Hepatocyte (in vitro differentiated cells): Measurements from ENCODE around the gene MS4A13. TPM values are rescaled to one million over a fixed set of nuclear protein-coding genes. Genes with fewer than 3 reads are reported as not detected.

Experiments
- DNase-seq: peaks from one replicate; pipeline ENCODE4 v3.0.0-alpha.2; 2016; ENCODE audit warnings: low spot score
- H2AFZ ChIP-seq: fragments of 200-600 bp; sonication (generic); 2 replicates; pipeline ENCODE4 v1.6.0; 2016; ENCODE audit warnings: antibody characterized with exemption, mild to moderate bottlenecking
- H3K27ac ChIP-seq: fragments of 200-600 bp; sonication (generic); 2 replicates; pipeline ENCODE4 v1.5.1; 2016; ENCODE audit warnings: mild to moderate bottlenecking
- H3K27me3 ChIP-seq: fragments of 200-600 bp; sonication (generic); 2 replicates; pipeline ENCODE4 v1.6.1; 2016
- H3K36me3 ChIP-seq: fragments of 200-600 bp; sonication (generic); replicated peaks from 2 replicates; pipeline ENCODE4 v1.5.1; 2016; ENCODE audit warnings: low read depth; ENCODE audit not compliant: insufficient read depth
- H3K4me1 ChIP-seq: fragments of 200-600 bp; sonication (generic); 2 replicates; pipeline ENCODE4 v1.5.1; 2016; ENCODE audit warnings: mild to moderate bottlenecking, moderate library complexity; ENCODE audit not compliant: insufficient read depth
- H3K4me2 ChIP-seq: fragments of 200-600 bp; sonication (generic); 2 replicates; pipeline ENCODE4 v1.6.0; 2016
- H3K4me3 ChIP-seq: fragments of 200-600 bp; sonication (generic); 2 replicates; pipeline ENCODE4 v1.5.1; 2016; ENCODE audit warnings: mild to moderate bottlenecking
- H3K79me2 ChIP-seq: fragments of 200-600 bp; sonication (generic); 2 replicates; pipeline ENCODE4 v1.6.0; 2017; ENCODE audit warnings: mild to moderate bottlenecking
- H3K9me2 ChIP-seq: fragments of 200-600 bp; sonication (generic); replicated peaks from 2 replicates; pipeline ENCODE4 v1.6.0; 2017; ENCODE audit warnings: mild to moderate bottlenecking; ENCODE audit not compliant: insufficient read depth
- H3K9me3 ChIP-seq: fragments of 200-600 bp; sonication (generic); 2 replicates; pipeline ENCODE4 v1.5.1; 2016; ENCODE audit warnings: low read depth, mild to moderate bottlenecking
- H4K20me1 ChIP-seq: fragments of 200-600 bp; sonication (generic); 2 replicates; pipeline ENCODE4 v1.6.0; 2016; ENCODE audit warnings: mild to moderate bottlenecking; ENCODE audit not compliant: insufficient read depth, poor library complexity, severe bottlenecking
- CTCF ChIP-seq: fragments of 200-600 bp; sonication (generic); IDR thresholded peaks from 2 replicates; pipeline ENCODE4 v1.5.1; 2016; ENCODE audit warnings: antibody characterized with exemption, mild to moderate bottlenecking; ENCODE audit not compliant: poor library complexity
- EZH2 ChIP-seq: fragments of 200-600 bp; sonication (generic); IDR thresholded peaks from 2 replicates; pipeline ENCODE4 v1.6.1; 2016; ENCODE audit warnings: antibody characterized with exemption, mild to moderate bottlenecking, borderline replicate concordance
- EZH2phosphoT487 ChIP-seq: fragments of 200-600 bp; sonication (generic); IDR thresholded peaks from one replicate; pipeline ENCODE4 v1.6.1; 2018; ENCODE audit warnings: antibody characterized with exemption, mild to moderate bottlenecking, low read depth, moderate library complexity; ENCODE audit not compliant: unreplicated experiment, severe bottlenecking
- WGBS: methylation state at CpG from one replicate; pipeline ENCODE4 v1.1.6; 2016; ENCODE audit warnings: low lambda C conversion rate; ENCODE audit errors: missing lambda C conversion rate; 5-methylcytosine and 5-hydroxymethylcytosine counted together
- polyA plus RNA-seq: library from polyadenylated mRNA; unstranded; fragments of >200 nt; fragmentation: Nextera tagmentation; extraction: Ambion mirVana; gene quantifications from 2 replicates; pipeline ENCODE4 v1.2.1, GENCODE V29; 2016
- total RNA-seq: library from RNA; depleted of rRNA; stranded (reverse); fragments of >200 nt; gene quantifications from 2 replicates; pipeline ENCODE4 v1.2.3, GENCODE V29; 2014

The MS4A13 gene
- total and polyA plus RNA-seq, 2 experiments from 2014 or later = not detected

GRCh38 chr11:60566776-60567175, 51.6 kb downstream of the MS4A13 start:
- Histone ChIP-seq H4K20me1 (no peaks in the 10 kb centered on the region), H3K9me2 (no peaks in the 10 kb centered on the region), H3K9me3 (no peaks in the 10 kb centered on the region), H2AFZ (no peak overlapping the region), H3K27ac (no peak overlapping the region), H3K79me2 (no peaks in the 10 kb centered on the region), H3K4me1 (no peaks in the 10 kb centered on the region), H3K27me3 (no peaks in the 10 kb centered on the region), H3K4me3 (no peak overlapping the region), H3K4me2 (no peak overlapping the region), H3K36me3 (no peaks in the 10 kb centered on the region)
- no peak for TF ChIP-seq EZH2
- TF ChIP-seq CTCF = no peak
- no peak for TF ChIP-seq EZH2phosphoT487
- WGBS = 93% methylated on average over 5 of the region's 5 CpGs
- DNase-seq = no peak

- H3K9me2 ChIP-seq = no peaks in the 10 kb centered on the region
- H2AFZ ChIP-seq = no peak overlapping the region
These were observed 55.8 kb downstream of the MS4A13 start for GRCh38 chr11:60570970-60571369.

GRCh38 chr11:60589611-60590010, 74.4 kb downstream of the MS4A13 start:
- Histone ChIP-seq H3K9me3 (no peaks in the 10 kb centered on the region), H3K4me1 (no peaks in the 10 kb centered on the region), H3K27me3 (no peaks in the 10 kb centered on the region), H2AFZ (no peak overlapping the region), H3K79me2 (no peaks in the 10 kb centered on the region), H3K36me3 (no peaks in the 10 kb centered on the region), H4K20me1 (no peaks in the 10 kb centered on the region), H3K9me2 (no peaks in the 10 kb centered on the region), H3K4me2 (no peak overlapping the region), H3K27ac (no peak overlapping the region), H3K4me3 (no peak overlapping the region)
- TF ChIP-seq EZH2 = no peak
- TF ChIP-seq CTCF = peak; percentile 16
- no peak for TF ChIP-seq EZH2phosphoT487
- WGBS = 55% methylated on average over 2 of the region's 2 CpGs
- no peak for DNase-seq

More at GRCh38 chr11:60570970-60571369, 55.8 kb downstream of the MS4A13 start:
- H3K4me1 ChIP-seq = no peaks in the 10 kb centered on the region
- no peak overlapping the region for H3K4me3 ChIP-seq
- H3K79me2 ChIP-seq = no peaks in the 10 kb centered on the region
- no peak overlapping the region for H3K4me2 ChIP-seq
- H3K9me3 ChIP-seq = no peaks in the 10 kb centered on the region
- WGBS = 85% methylated on average over 1 of the region's 1 CpG
- H3K27ac ChIP-seq = no peak overlapping the region
- no peaks in the 10 kb centered on the region for H3K36me3 ChIP-seq
- no peak for DNase-seq
- no peaks in the 10 kb centered on the region for H3K27me3 ChIP-seq
- TF ChIP-seq CTCF (no peak), EZH2 (no peak), EZH2phosphoT487 (no peak)
- no peaks in the 10 kb centered on the region for H4K20me1 ChIP-seq

Other genes starting within 250 kb of the MS4A13 start
- 1.8 and 5.3 TPM in 2 replicates for gene MS4A4A, start 234.7 kb upstream of the MS4A13 start, total RNA-seq
- 0.48 and 0.69 TPM in 2 replicates for gene MS4A4A, start 234.7 kb upstream of the MS4A13 start, polyA plus RNA-seq
- not detected in 2 replicates for gene MS4A6E, start 188.1 kb upstream of the MS4A13 start, total RNA-seq
- not detected in 2 replicates for gene MS4A6E, start 188.1 kb upstream of the MS4A13 start, polyA plus RNA-seq
- gene MS4A7, start 136.9 kb upstream of the MS4A13 start, total RNA-seq = 0.16 and 0.60 TPM in 2 replicates
- 0.51 and 1.8 TPM in 2 replicates for gene MS4A7, start 136.9 kb upstream of the MS4A13 start, polyA plus RNA-seq
- not detected in 2 replicates for gene MS4A14, start 118.9 kb upstream of the MS4A13 start, total RNA-seq
- not detected in 2 replicates for gene MS4A14, start 118.9 kb upstream of the MS4A13 start, polyA plus RNA-seq
- not detected in 2 replicates for gene MS4A5, start 85.8 kb upstream of the MS4A13 start, total RNA-seq
- gene MS4A5, start 85.8 kb upstream of the MS4A13 start, polyA plus RNA-seq = not detected in 2 replicates
- not detected in 2 replicates for gene MS4A1, start 59.5 kb upstream of the MS4A13 start, total RNA-seq
- not detected in 2 replicates for gene MS4A1, start 59.5 kb upstream of the MS4A13 start, polyA plus RNA-seq
- not detected in 2 replicates for gene MS4A12, start 22.6 kb upstream of the MS4A13 start, total RNA-seq
- gene MS4A12, start 22.6 kb upstream of the MS4A13 start, polyA plus RNA-seq = not detected in 2 replicates
- gene MS4A8, start 184.2 kb downstream of the MS4A13 start, total RNA-seq = 1.5 and 3.8 TPM in 2 replicates
- gene MS4A8, start 184.2 kb downstream of the MS4A13 start, polyA plus RNA-seq = 1.7 and 2.3 TPM in 2 replicates
- gene MS4A18, start 209.3 kb downstream of the MS4A13 start, total RNA-seq = not detected in 2 replicates
- not detected in 2 replicates for gene MS4A18, start 209.3 kb downstream of the MS4A13 start, polyA plus RNA-seq
- gene MS4A15, start 241.5 kb downstream of the MS4A13 start, total RNA-seq = 0.88 and 1.1 TPM in 2 replicates
- gene MS4A15, start 241.5 kb downstream of the MS4A13 start, polyA plus RNA-seq = 4.3 and 8.0 TPM in 2 replicates